Keratinocyte (primary cell): ENCODE data around the gene PRKCE. TPM values are rescaled to one million over a fixed set of nuclear protein-coding genes. Genes with fewer than 3 reads are reported as not detected.

Experiments used
- DNase-seq: peaks from one replicate; pipeline ENCODE4 v3.0.0-alpha.2; 2011; ENCODE audit warnings: low read depth, missing footprints, low spot score
- FAIRE-seq: peaks from 2 replicates; lab custom pipeline; 2011; peaks lifted over from hg19 to GRCh38; lab: Jason Lieb, UNC
- H2AFZ ChIP-seq: 2 replicates; pipeline ENCODE4 v1.6.0; 2012; ENCODE audit warnings: low read length, control low read depth, inconsistent platforms; ENCODE audit not compliant: control insufficient read depth
- H3K27ac ChIP-seq: 2 replicates; pipeline ENCODE4 v1.5.1; 2011; ENCODE audit warnings: low read length; ENCODE audit not compliant: control insufficient read depth, insufficient read depth
- H3K27me3 ChIP-seq: 3 replicates; pipeline ENCODE4 v1.6.0; 2011; ENCODE audit warnings: low read length; ENCODE audit not compliant: control insufficient read depth, insufficient read depth; ENCODE audit errors: extremely low read depth
- H3K36me3 ChIP-seq, 2 experiments: 2 replicates in 1 of 2; 3 replicates in 1 of 2; pipeline ENCODE4 v1.5.1; 2011; ENCODE audit warnings: low read length in 2 of 2, mild to moderate bottlenecking in 1 of 2; ENCODE audit not compliant: control insufficient read depth in 2 of 2, insufficient read depth in 2 of 2; ENCODE audit errors: extremely low read depth in 1 of 2
- H3K4me1 ChIP-seq: 3 replicates; pipeline ENCODE4 v1.5.1; 2011; ENCODE audit warnings: low read length; ENCODE audit not compliant: control insufficient read depth, insufficient read depth; ENCODE audit errors: extremely low read depth
- H3K4me2 ChIP-seq: 3 replicates; pipeline ENCODE4 v1.6.0; 2011; ENCODE audit warnings: low read depth, low read length; ENCODE audit not compliant: control insufficient read depth, insufficient read depth; ENCODE audit errors: extremely low read depth
- H3K4me3 ChIP-seq, 3 experiments: fragments of 200-600 bp in 1 of 3; sonication (generic) in 1 of 3; 2 replicates in 2 of 3; 3 replicates in 1 of 3; pipeline ENCODE4 v1.5.1; 2011 to 2016; ENCODE audit warnings: low read length in 3 of 3, mild to moderate bottlenecking in 3 of 3, control low read depth in 2 of 3, inconsistent platforms in 1 of 3, low read depth in 1 of 3, mixed read lengths in 1 of 3, mixed run types in 1 of 3, moderate library complexity in 1 of 3; ENCODE audit not compliant: control insufficient read depth in 2 of 3, insufficient read depth in 2 of 3; ENCODE audit errors: extremely low read depth in 1 of 3
- H3K79me2 ChIP-seq: 2 replicates; pipeline ENCODE4 v1.6.0; 2012; ENCODE audit warnings: low read length; ENCODE audit not compliant: control insufficient read depth, insufficient read depth
- H3K9ac ChIP-seq: 3 replicates; pipeline ENCODE4 v1.6.0; 2011; ENCODE audit warnings: low read length; ENCODE audit not compliant: control insufficient read depth, insufficient read depth; ENCODE audit errors: extremely low read depth
- H3K9me1 ChIP-seq: 3 replicates; pipeline ENCODE4 v1.6.0; 2011; ENCODE audit warnings: low read length; ENCODE audit not compliant: control insufficient read depth, insufficient read depth; ENCODE audit errors: extremely low read depth
- H3K9me3 ChIP-seq: 2 replicates; pipeline ENCODE4 v1.5.1; 2012; ENCODE audit warnings: low read depth, low read length; ENCODE audit not compliant: control insufficient read depth
- H4K20me1 ChIP-seq: 3 replicates; pipeline ENCODE4 v1.6.0; 2011; ENCODE audit warnings: low read length; ENCODE audit not compliant: control insufficient read depth, insufficient read depth; ENCODE audit errors: extremely low read depth
- EZH2 ChIP-seq: IDR thresholded peaks from one replicate; pipeline ENCODE4 v1.6.1; 2012; ENCODE audit warnings: inconsistent platforms, mild to moderate bottlenecking, low read length, moderate library complexity
- dilution Hi-C: fragments of 300-500 bp; cut with MboI; formaldehyde crosslinking; loops from one replicate; pipeline ENCODE4 v1.7.0; 2020; ENCODE audit warnings: low sequenced_read_pairs; ENCODE audit not compliant: extremely low pct_ligation_motif_present
- polyA plus RNA-seq, 5 experiments: library from polyadenylated mRNA; depleted of rRNA in 3 of 5; stranded (reverse) in 3 of 5; stranded (forward) in 1 of 5; unstranded in 1 of 5; fragments of >200 nt; gene quantifications; 1 replicate in 1 of 5; 2 replicates in 3 of 5; 3 replicates in 1 of 5; pipeline versions ENCODE4 v1.2.1 to v1.2.3, GENCODE V29; 2011 to 2012; ENCODE audit warnings: missing spikeins in 2 of 5, low read depth in 1 of 5, low replicate concordance in 1 of 5
- TF ChIP-seq, protein P1 (sequence below), 3 experiments: IDR thresholded peaks in 1 of 3; conservative IDR thresholded peaks in 1 of 3; optimal IDR thresholded peaks in 1 of 3; 2 replicates in 2 of 3; 3 replicates in 1 of 3; pipeline versions ENCODE3 to v1.5.1; 2011; ENCODE audit warnings: low read length in 3 of 3, mild to moderate bottlenecking in 3 of 3, moderate library complexity in 2 of 3, control low read depth in 1 of 3, inconsistent platforms in 1 of 3; ENCODE audit not compliant: insufficient read depth in 2 of 3; ENCODE audit errors: extremely low read depth in 1 of 3

PRKCE gene
- polyA plus RNA-seq, 1 donor (not counting 4 experiments of a cell fraction or from before 2014, with no cell fraction given), result 2.0 TPM

DNA sequence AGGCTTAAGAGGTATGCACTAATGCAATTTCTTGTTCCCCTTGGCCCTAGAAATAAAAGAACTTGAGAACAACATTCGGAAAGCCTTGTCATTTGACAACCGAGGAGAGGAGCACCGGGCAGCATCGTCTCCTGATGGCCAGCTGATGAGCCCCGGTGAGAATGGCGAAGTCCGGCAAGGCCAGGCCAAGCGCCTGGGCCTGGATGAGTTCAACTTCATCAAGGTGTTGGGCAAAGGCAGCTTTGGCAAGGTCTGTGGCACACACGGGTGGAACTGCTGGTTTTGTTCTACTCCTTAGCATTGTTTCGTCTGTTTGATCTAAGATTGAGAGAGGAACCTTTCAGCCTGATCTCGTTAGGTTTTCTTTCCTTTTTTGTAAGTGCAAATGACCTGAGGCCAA, 355.9 kb downstream of the PRKCE start:
- no peak for TF ChIP-seq EZH2
- TF ChIP-seq, protein P1, sequence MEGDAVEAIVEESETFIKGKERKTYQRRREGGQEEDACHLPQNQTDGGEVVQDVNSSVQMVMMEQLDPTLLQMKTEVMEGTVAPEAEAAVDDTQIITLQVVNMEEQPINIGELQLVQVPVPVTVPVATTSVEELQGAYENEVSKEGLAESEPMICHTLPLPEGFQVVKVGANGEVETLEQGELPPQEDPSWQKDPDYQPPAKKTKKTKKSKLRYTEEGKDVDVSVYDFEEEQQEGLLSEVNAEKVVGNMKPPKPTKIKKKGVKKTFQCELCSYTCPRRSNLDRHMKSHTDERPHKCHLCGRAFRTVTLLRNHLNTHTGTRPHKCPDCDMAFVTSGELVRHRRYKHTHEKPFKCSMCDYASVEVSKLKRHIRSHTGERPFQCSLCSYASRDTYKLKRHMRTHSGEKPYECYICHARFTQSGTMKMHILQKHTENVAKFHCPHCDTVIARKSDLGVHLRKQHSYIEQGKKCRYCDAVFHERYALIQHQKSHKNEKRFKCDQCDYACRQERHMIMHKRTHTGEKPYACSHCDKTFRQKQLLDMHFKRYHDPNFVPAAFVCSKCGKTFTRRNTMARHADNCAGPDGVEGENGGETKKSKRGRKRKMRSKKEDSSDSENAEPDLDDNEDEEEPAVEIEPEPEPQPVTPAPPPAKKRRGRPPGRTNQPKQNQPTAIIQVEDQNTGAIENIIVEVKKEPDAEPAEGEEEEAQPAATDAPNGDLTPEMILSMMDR (optimal IDR thresholded peaks at IDR 0.05 in 1 of 3, IDR thresholded peaks at IDR 0.05 in 1 of 3, conservative IDR thresholded peaks at IDR 0.05 in 1 of 3; ENCODE audit: extremely low read depth in 1 of 3, insufficient read depth in 2 of 3, low read length in 3 of 3), result no peak
- H3K4me1 ChIP-seq, result peaks cover 19% of the 10 kb centered on the region
- no peaks in the 10 kb centered on the region for H3K9me3 ChIP-seq
- H3K4me3 ChIP-seq, result no peak overlapping the region
- no peak overlapping the region for H3K27ac ChIP-seq
- no peak overlapping the region for H3K9ac ChIP-seq
- dilution Hi-C loops, result no loop called here
- no peaks in the 10 kb centered on the region for H4K20me1 ChIP-seq
- no peaks in the 10 kb centered on the region for H3K9me1 ChIP-seq
- H2AFZ ChIP-seq, result no peak overlapping the region
- DNase-seq, result no peak
- H3K79me2 ChIP-seq, result no peaks in the 10 kb centered on the region
- FAIRE-seq, result no peak
- H3K36me3 ChIP-seq, result no peaks in the 10 kb centered on the region
- H3K4me2 ChIP-seq, result no peak overlapping the region
- H3K27me3 ChIP-seq, result no peaks in the 10 kb centered on the region

DNA sequence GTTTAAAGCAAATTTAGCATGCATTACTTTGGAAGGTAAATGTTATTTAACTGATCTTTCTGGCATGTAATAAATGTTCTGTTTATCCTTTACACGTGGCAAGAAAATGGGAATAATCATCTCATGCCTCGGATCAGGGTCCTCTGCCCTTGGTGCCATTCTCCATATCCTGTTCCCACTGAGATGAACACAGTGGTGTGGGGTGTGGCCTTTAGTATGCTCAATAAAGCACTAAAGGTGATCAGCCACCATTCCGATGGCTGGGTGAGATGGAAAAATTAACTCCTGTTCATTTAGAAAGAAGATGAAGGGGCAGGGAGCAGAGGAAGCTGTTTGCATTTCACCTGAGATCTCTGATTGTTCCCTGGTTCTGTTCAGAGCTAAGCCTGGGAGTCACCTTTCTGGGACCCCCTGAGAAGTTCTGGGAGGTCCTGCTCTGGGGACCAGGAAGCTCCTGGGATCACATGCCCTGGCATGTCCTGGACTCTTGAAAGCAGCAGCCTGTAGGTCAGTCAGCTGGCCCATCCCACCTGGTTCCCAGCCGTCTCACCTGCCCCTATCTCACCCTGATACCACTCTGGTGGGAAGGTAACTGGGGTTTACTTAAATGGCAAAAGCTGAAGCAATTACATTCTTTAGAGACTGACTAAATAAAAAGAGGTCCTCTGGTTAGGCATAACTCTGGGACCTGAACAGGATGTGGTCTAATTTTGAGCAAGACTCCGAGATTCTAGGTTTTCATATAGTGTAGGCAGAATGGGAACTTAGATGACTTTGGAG, 356.8 kb downstream of the PRKCE start:
- Histone ChIP-seq H2AFZ (peak overlapping the region; percentile 35), H3K27me3 (no peaks in the 10 kb centered on the region), H3K36me3 (no peaks in the 10 kb centered on the region), H3K4me3 (no peak overlapping the region), H3K4me1 (peaks cover 19% of the 10 kb centered on the region), H3K9ac (no peak overlapping the region), H3K79me2 (no peaks in the 10 kb centered on the region), H3K4me2 (peak overlapping the region; percentile 11), H4K20me1 (no peaks in the 10 kb centered on the region), H3K9me1 (no peaks in the 10 kb centered on the region), H3K27ac (no peak overlapping the region), H3K9me3 (no peaks in the 10 kb centered on the region)
- FAIRE-seq (no peak), DNase-seq (no peak)
- dilution Hi-C loops, result no loop called here
- TF ChIP-seq, protein P1 (optimal IDR thresholded peaks at IDR 0.05 in 1 of 3, IDR thresholded peaks at IDR 0.05 in 1 of 3, conservative IDR thresholded peaks at IDR 0.05 in 1 of 3; ENCODE audit: extremely low read depth in 1 of 3, insufficient read depth in 2 of 3, low read length in 3 of 3), result no peak
